B cell (primary cell): ENCODE data around the gene ITPRIP. TPM values are rescaled to one million over a fixed set of nuclear protein-coding genes. Genes with fewer than 3 reads are reported as not detected.

ENCODE experiments used
- ATAC-seq: fragments of 200-7000 bp; cut with Tn5 transposase; one replicate; pipeline ENCODE4 v1.10.0; 2021; ENCODE audit warnings: low read depth, mild to moderate bottlenecking, moderate number of reproducible peaks, moderate library complexity
- CTCF ChIA-PET: fragments of 350-600 bp; sonication (Branson Sonifier 250); formaldehyde crosslinking; loops from one replicate; lab custom pipeline; 2021; ENCODE audit warnings: antibody characterized with exemption, inconsistent platforms; lab: Charles Lee
- POLR2A ChIA-PET: fragments of 350-600 bp; sonication (Branson Sonifier 250); formaldehyde crosslinking; loops from one replicate; lab custom pipeline; 2021; ENCODE audit warnings: antibody characterized with exemption; lab: Charles Lee
- DNase-seq: peaks from one replicate; pipeline ENCODE4 v3.0.0; 2013
- H2AFZ ChIP-seq: 2 replicates; pipeline ENCODE4 v1.6.1; 2012; ENCODE audit warnings: mild to moderate bottlenecking, low read depth, low read length; ENCODE audit not compliant: insufficient read depth, poor library complexity, severe bottlenecking
- H3K27ac ChIP-seq, 2 donors: 1 replicate in 1 of 2; 2 replicates in 1 of 2; pipeline ENCODE4 v1.5.1; 2012 to 2013; ENCODE audit warnings: low read length in 2 of 2, mild to moderate bottlenecking in 2 of 2, moderate library complexity in 1 of 2
- H3K27me3 ChIP-seq, 4 experiments: fragments of 200-600 bp in 1 of 4; sonication (generic) in 1 of 4; replicated peaks in 1 of 4; 1 replicate in 2 of 4; 2 replicates in 2 of 4; pipeline versions ENCODE4 v1.6.1 to v1.7.0; 2013 to 2016; ENCODE audit warnings: low read length in 3 of 4, mild to moderate bottlenecking in 2 of 4, mixed read lengths in 1 of 4, moderate library complexity in 1 of 4; ENCODE audit not compliant: insufficient read depth in 4 of 4, control insufficient read depth in 3 of 4; ENCODE audit errors: control extremely low read depth in 1 of 4
- H3K36me3 ChIP-seq, 2 experiments: replicated peaks in 1 of 2; 1 replicate in 1 of 2; 2 replicates in 1 of 2; pipeline versions ENCODE4 v1.6.1 to v1.7.1; 2013; ENCODE audit warnings: low read length in 1 of 2; ENCODE audit not compliant: insufficient read depth in 2 of 2, control insufficient read depth in 1 of 2; ENCODE audit errors: control extremely low read depth in 1 of 2, extremely low read depth in 1 of 2
- H3K4me1 ChIP-seq, 2 donors: fragments of 200-600 bp in 1 of 2; sonication (generic) in 1 of 2; 1 replicate in 1 of 2; 2 replicates in 1 of 2; pipeline versions ENCODE4 v1.5.1 to v1.6.1; 2013 to 2017; ENCODE audit warnings: low read length in 2 of 2; ENCODE audit not compliant: control insufficient read depth in 2 of 2, insufficient read depth in 2 of 2
- H3K4me2 ChIP-seq: replicated peaks from 2 replicates; pipeline ENCODE3; 2012; ENCODE audit warnings: mild to moderate bottlenecking, low read depth, low read length; ENCODE audit not compliant: poor library complexity, severe bottlenecking
- H3K4me3 ChIP-seq, 5 experiments: fragments of 200-600 bp in 1 of 5; sonication (generic) in 1 of 5; 1 replicate in 3 of 5; 2 replicates in 2 of 5; pipeline versions ENCODE4 v1.5.1 to v1.7.0; 2011 to 2016; ENCODE audit warnings: low read length in 4 of 5, mild to moderate bottlenecking in 4 of 5, low read depth in 2 of 5, control low read depth in 1 of 5, moderate library complexity in 1 of 5; ENCODE audit not compliant: insufficient read depth in 1 of 5; ENCODE audit errors: control extremely low read depth in 1 of 5, extremely low read depth in 1 of 5
- H3K79me2 ChIP-seq: fragments of 200-600 bp; sonication (generic); one replicate; pipeline ENCODE4 v1.6.0; 2016; ENCODE audit warnings: low read length; ENCODE audit not compliant: control insufficient read depth, insufficient read depth
- H3K9ac ChIP-seq: fragments of 200-600 bp; sonication (generic); 2 replicates; pipeline ENCODE4 v1.6.1; 2017; ENCODE audit warnings: mild to moderate bottlenecking, low read length, moderate library complexity
- H3K9me3 ChIP-seq, 3 donors: one replicate each; pipeline versions ENCODE4 v1.6.1 to v1.7.1; 2013; ENCODE audit warnings: low read length in 2 of 3; ENCODE audit not compliant: control insufficient read depth in 2 of 3, insufficient read depth in 1 of 3; ENCODE audit errors: control extremely low read depth in 1 of 3
- H4K20me1 ChIP-seq: 2 replicates; pipeline ENCODE4 v1.6.0; 2012; ENCODE audit warnings: mild to moderate bottlenecking, low read length; ENCODE audit not compliant: insufficient read depth, control insufficient read depth, poor library complexity, severe bottlenecking
- H3K27ac Mint-ChIP-seq: one replicate; pipeline ENCODE4 v1.8.0; 2021; ENCODE audit warnings: mixed read lengths
- H3K27me3 Mint-ChIP-seq: one replicate; pipeline ENCODE4 v1.8.0; 2021; ENCODE audit warnings: mixed read lengths
- H3K4me1 Mint-ChIP-seq: one replicate; pipeline ENCODE4 v1.8.0; 2021; ENCODE audit warnings: mixed read lengths
- H3K4me3 Mint-ChIP-seq: one replicate; pipeline ENCODE4 v1.8.0; 2021; ENCODE audit warnings: mixed read lengths
- H3K9me3 Mint-ChIP-seq: one replicate; pipeline ENCODE4 v1.8.0; 2022; ENCODE audit warnings: mixed read lengths; ENCODE audit not compliant: insufficient read depth
- EZH2 ChIP-seq: IDR thresholded peaks from 2 replicates; pipeline ENCODE4 v1.6.1; 2012; ENCODE audit warnings: borderline replicate concordance, low read depth, mild to moderate bottlenecking, moderate library complexity, low read length; ENCODE audit not compliant: insufficient read depth, poor library complexity, severe bottlenecking
- WGBS: methylation state at CpG from one replicate; pipeline ENCODE4 v1.1.5; 2013; ENCODE audit warnings: missing lambda C conversion rate; ENCODE audit not compliant: insufficient coverage; 5-methylcytosine and 5-hydroxymethylcytosine counted together
- intact Hi-C: fragments of 100-400 bp; cut with micrococcal nuclease; formaldehyde crosslinking; loops from one replicate; pipeline ENCODE4 v1.10.0; 2022
- polyA plus RNA-seq: library from polyadenylated mRNA; depleted of rRNA; stranded (reverse); fragments of >200 nt; gene quantifications from 2 replicates; pipeline ENCODE4 v1.2.3, GENCODE V29; 2012
- total RNA-seq, 2 donors: library from RNA; stranded (reverse); fragments of 120-200 nt in 1 of 2; gene quantifications; 1 replicate in 1 of 2; 2 replicates in 1 of 2; pipeline versions ENCODE4 v1.2.3 to v1.2.4, GENCODE V29; 2013 to 2022
- TF ChIP-seq, protein P1 (sequence below): fragments of 200-600 bp; IDR thresholded peaks from one replicate; pipeline ENCODE4 v1.8.0; 2022; ENCODE audit warnings: antibody characterized with exemption, mild to moderate bottlenecking

ITPRIP gene
- total and polyA plus RNA-seq, 2 donors (not counting 1 experiment from before 2014, with no cell fraction given): 22.5 to 28.5 TPM

DNA sequence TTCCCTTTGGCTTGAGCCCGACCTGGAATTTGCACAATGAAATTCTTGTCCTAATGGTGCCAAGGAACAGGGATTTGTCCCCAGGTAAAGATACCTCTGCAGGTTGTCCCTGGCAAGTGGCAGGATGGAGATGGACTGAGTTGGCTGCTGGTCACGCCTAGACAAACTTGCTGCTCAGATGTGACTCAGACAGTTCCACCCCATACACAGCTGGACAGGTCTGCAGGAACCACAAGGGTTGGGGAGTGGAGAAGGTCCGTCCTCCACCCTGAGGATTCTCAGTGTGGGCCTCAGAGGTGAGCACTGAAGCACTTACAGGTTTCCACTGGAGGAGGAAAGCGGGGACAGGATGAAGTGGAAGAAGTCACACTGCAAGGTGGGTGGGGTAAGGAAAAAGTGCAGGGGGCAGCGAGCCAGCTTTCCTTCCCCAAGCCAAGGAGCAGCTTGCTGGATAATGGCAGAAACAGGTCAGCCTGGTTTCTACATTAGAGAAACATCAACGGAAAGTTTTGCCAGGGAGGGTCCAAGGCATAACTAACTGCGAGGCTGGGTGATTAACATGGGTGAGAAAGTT lies 20.5 kb downstream of the ITPRIP start:
- TF ChIP-seq, protein P1, sequence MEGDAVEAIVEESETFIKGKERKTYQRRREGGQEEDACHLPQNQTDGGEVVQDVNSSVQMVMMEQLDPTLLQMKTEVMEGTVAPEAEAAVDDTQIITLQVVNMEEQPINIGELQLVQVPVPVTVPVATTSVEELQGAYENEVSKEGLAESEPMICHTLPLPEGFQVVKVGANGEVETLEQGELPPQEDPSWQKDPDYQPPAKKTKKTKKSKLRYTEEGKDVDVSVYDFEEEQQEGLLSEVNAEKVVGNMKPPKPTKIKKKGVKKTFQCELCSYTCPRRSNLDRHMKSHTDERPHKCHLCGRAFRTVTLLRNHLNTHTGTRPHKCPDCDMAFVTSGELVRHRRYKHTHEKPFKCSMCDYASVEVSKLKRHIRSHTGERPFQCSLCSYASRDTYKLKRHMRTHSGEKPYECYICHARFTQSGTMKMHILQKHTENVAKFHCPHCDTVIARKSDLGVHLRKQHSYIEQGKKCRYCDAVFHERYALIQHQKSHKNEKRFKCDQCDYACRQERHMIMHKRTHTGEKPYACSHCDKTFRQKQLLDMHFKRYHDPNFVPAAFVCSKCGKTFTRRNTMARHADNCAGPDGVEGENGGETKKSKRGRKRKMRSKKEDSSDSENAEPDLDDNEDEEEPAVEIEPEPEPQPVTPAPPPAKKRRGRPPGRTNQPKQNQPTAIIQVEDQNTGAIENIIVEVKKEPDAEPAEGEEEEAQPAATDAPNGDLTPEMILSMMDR: no peak
- no peak for TF ChIP-seq EZH2
- H3K27me3 ChIP-seq: no peaks in the 10 kb centered on the region
- DNase-seq (no peak), ATAC-seq (no peak)
- H3K4me3 ChIP-seq: no peak overlapping the region
- peaks cover 0 to 42% of the 10 kb centered on the region in 2 experiments for H3K36me3 ChIP-seq
- H3K27ac ChIP-seq: no peak overlapping the region
- no peak overlapping the region for H3K4me2 ChIP-seq
- POLR2A ChIA-PET: no interaction called here
- H3K4me1 Mint-ChIP-seq: peaks cover 57% of the 10 kb centered on the region
- 87% methylated on average over 6 of the region's 7 CpGs for WGBS
- H3K27ac Mint-ChIP-seq: peak overlapping the region; percentile 62
- H3K9me3 Mint-ChIP-seq: no peaks in the 10 kb centered on the region
- intact Hi-C loops: no loop called here
- peaks cover 77% of the 10 kb centered on the region for H3K79me2 ChIP-seq
- peaks cover 52 to 56% of the 10 kb centered on the region in 2 donors for H3K4me1 ChIP-seq
- peaks cover 99% of the 10 kb centered on the region for H4K20me1 ChIP-seq
- H3K9ac ChIP-seq: no peak overlapping the region
- no peaks in the 10 kb centered on the region for H3K27me3 Mint-ChIP-seq
- CTCF ChIA-PET: interaction anchor here (0.9 to 23.3 kb wide), 4 partner anchors 12 to 44 kb away, joined by 3 to 594 read pairs (median 57); partner anchors contain the start of gene CFAP58
- no peak overlapping the region for H2AFZ ChIP-seq
- no peaks in the 10 kb centered on the region for H3K9me3 ChIP-seq
- no peak overlapping the region for H3K4me3 Mint-ChIP-seq

DNA sequence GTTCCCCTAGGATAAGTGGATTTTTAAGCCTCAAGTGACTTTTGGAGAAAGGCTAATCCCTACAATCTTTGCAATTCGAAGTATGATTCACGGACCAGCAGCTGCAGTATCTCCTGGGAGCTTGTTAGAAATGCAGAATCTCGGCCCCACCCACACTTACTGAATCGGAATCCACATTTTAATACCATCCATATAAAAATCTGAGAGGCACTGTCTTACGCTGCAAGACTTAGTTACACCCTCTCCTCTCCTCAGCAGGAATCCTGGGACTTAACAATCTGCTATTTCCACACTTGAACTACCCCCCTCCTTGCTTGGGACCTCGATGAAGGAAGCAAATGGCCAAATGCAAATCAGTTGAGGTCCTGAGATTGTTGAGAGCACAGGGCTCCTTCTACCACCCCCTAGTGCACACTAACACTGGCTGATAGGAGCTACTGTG lies 21.0 kb downstream of the ITPRIP start:
- POLR2A ChIA-PET: no interaction called here
- no peak overlapping the region for H3K4me3 ChIP-seq
- H3K27me3 ChIP-seq: no peaks in the 10 kb centered on the region
- H3K4me1 ChIP-seq: peaks cover 46 to 51% of the 10 kb centered on the region in 2 donors
- no peak overlapping the region for H3K27ac ChIP-seq
- peaks cover 0 to 47% of the 10 kb centered on the region in 2 experiments for H3K36me3 ChIP-seq
- no peak overlapping the region for H2AFZ ChIP-seq
- 73% methylated on average over 6 of the region's 6 CpGs for WGBS
- peaks cover 99% of the 10 kb centered on the region for H4K20me1 ChIP-seq
- TF ChIP-seq, protein P1: no peak
- no peak for TF ChIP-seq EZH2
- ATAC-seq (peak; percentile 29), DNase-seq (no peak)
- no peak overlapping the region for H3K9ac ChIP-seq
- no peak overlapping the region for H3K4me3 Mint-ChIP-seq
- H3K9me3 Mint-ChIP-seq: no peaks in the 10 kb centered on the region
- intact Hi-C loops: no loop called here
- H3K4me2 ChIP-seq: no peak overlapping the region
- CTCF ChIA-PET: interaction anchor here (0.9 to 23.3 kb wide), 5 partner anchors 11 to 43 kb away, joined by 3 to 594 read pairs (median 6); partner anchors contain the start of gene CFAP58
- peak overlapping the region; percentile 62 for H3K27ac Mint-ChIP-seq
- peaks cover 51% of the 10 kb centered on the region for H3K4me1 Mint-ChIP-seq
- H3K27me3 Mint-ChIP-seq: no peaks in the 10 kb centered on the region
- H3K9me3 ChIP-seq: no peaks in the 10 kb centered on the region
- peaks cover 72% of the 10 kb centered on the region for H3K79me2 ChIP-seq
